ENCODE measurements around the gene ACP4. TPM values are rescaled to one million over a fixed set of nuclear protein-coding genes. Genes with fewer than 3 reads are reported as not detected.

The ACP4 gene
- total and polyA plus RNA-seq, 2 of the 13 experiments (the other 11 are each of a cell fraction or from before 2014, with no cell fraction given), result 0.08 TPM; not detected in 1

- no peak for TF ChIP-seq BRCA1 (CRISPR knock-in tag; IDR thresholded peaks at IDR 0.05)
Measured at GRCh38 chr19:50844296-50844935, 54.2 kb downstream of the ACP4 start (continued).

Small RNA genes within 50 kb of the gene (small RNA-seq; reads per million reads assigned to genes)
- gene SNORD88A (ENCODE audit: insufficient read depth in 2 of 3, insufficient read length in 3 of 3, low read depth in 2 of 3, low replicate concordance in 1 of 3) (58.0 to 198 (median 128) reads per million in 3 experiments), gene SNORD88B (ENCODE audit: insufficient read depth in 2 of 3, insufficient read length in 3 of 3, low read depth in 2 of 3, low replicate concordance in 1 of 3) (0 reads per million in 3 experiments), gene SNORD88C (ENCODE audit: insufficient read depth in 2 of 3, insufficient read length in 3 of 3, low read depth in 2 of 3, low replicate concordance in 1 of 3) (0 reads per million in 3 experiments)

Other genes with a start within 250 kb of the ACP4 start
- gene LRRC4B, start 222.0 kb upstream of the ACP4 start, total RNA-seq (2016; rRNA removed; fragmentation: Illumina TruSeq; extraction: Trizol), result not detected in 2 replicates
- not detected in 2 replicates for gene LRRC4B, start 222.0 kb upstream of the ACP4 start, polyA plus RNA-seq (2011; rRNA removed)
- not detected in 2 replicates for gene SYT3, start 150.5 kb upstream of the ACP4 start, total RNA-seq (2016; rRNA removed; fragmentation: Illumina TruSeq; extraction: Trizol)
- gene SYT3, start 150.5 kb upstream of the ACP4 start, polyA plus RNA-seq (2011; rRNA removed), result not detected in 2 replicates
- gene C19orf81, start 141.0 kb upstream of the ACP4 start, total RNA-seq (2016; rRNA removed; fragmentation: Illumina TruSeq; extraction: Trizol), result not detected in 2 replicates
- not detected in 2 replicates for gene C19orf81, start 141.0 kb upstream of the ACP4 start, polyA plus RNA-seq (2011; rRNA removed)
- not detected in 2 replicates for gene SHANK1, start 70.6 kb upstream of the ACP4 start, total RNA-seq (2016; rRNA removed; fragmentation: Illumina TruSeq; extraction: Trizol)
- gene SHANK1, start 70.6 kb upstream of the ACP4 start, polyA plus RNA-seq (2011; rRNA removed), result not detected in 2 replicates
- gene CLEC11A, start 67.1 kb upstream of the ACP4 start, total RNA-seq (2016; rRNA removed; fragmentation: Illumina TruSeq; extraction: Trizol), result not detected in 2 replicates
- gene CLEC11A, start 67.1 kb upstream of the ACP4 start, polyA plus RNA-seq (2011; rRNA removed), result not detected in 2 replicates
- gene GPR32, start 20.0 kb upstream of the ACP4 start, total RNA-seq (2016; rRNA removed; fragmentation: Illumina TruSeq; extraction: Trizol), result not detected in 2 replicates
- not detected in 2 replicates for gene GPR32, start 20.0 kb upstream of the ACP4 start, polyA plus RNA-seq (2011; rRNA removed)
- gene KLK1, start 33.4 kb downstream of the ACP4 start, total RNA-seq (2016; rRNA removed; fragmentation: Illumina TruSeq; extraction: Trizol), result not detected in 2 replicates
- gene KLK1, start 33.4 kb downstream of the ACP4 start, polyA plus RNA-seq (2011; rRNA removed), result not detected in 2 replicates
- not detected in 2 replicates for gene KLK15, start 43.2 kb downstream of the ACP4 start, total RNA-seq (2016; rRNA removed; fragmentation: Illumina TruSeq; extraction: Trizol)
- not detected in 2 replicates for gene KLK15, start 43.2 kb downstream of the ACP4 start, polyA plus RNA-seq (2011; rRNA removed)
- not detected in 2 replicates for gene KLK3, start 64.5 kb downstream of the ACP4 start, total RNA-seq (2016; rRNA removed; fragmentation: Illumina TruSeq; extraction: Trizol)
- not detected in 2 replicates for gene KLK3, start 64.5 kb downstream of the ACP4 start, polyA plus RNA-seq (2011; rRNA removed)
- gene KLK2, start 83.0 kb downstream of the ACP4 start, total RNA-seq (2016; rRNA removed; fragmentation: Illumina TruSeq; extraction: Trizol), result not detected in 2 replicates
- 0.11 TPM in 1 of 2 replicates, not detected in the other for gene KLK2, start 83.0 kb downstream of the ACP4 start, polyA plus RNA-seq (2011; rRNA removed)
- not detected in 2 replicates for gene KLK4, start 121.0 kb downstream of the ACP4 start, total RNA-seq (2016; rRNA removed; fragmentation: Illumina TruSeq; extraction: Trizol)
- gene KLK4, start 121.0 kb downstream of the ACP4 start, polyA plus RNA-seq (2011; rRNA removed), result not detected in 2 replicates
- gene KLK5, start 162.6 kb downstream of the ACP4 start, total RNA-seq (2016; rRNA removed; fragmentation: Illumina TruSeq; extraction: Trizol), result not detected in 2 replicates
- gene KLK5, start 162.6 kb downstream of the ACP4 start, polyA plus RNA-seq (2011; rRNA removed), result not detected in 2 replicates
- 0.15 TPM in 1 of 2 replicates, not detected in the other for gene KLK6, start 179.2 kb downstream of the ACP4 start, total RNA-seq (2016; rRNA removed; fragmentation: Illumina TruSeq; extraction: Trizol)
- 1.6 and 1.8 TPM in 2 replicates for gene KLK6, start 179.2 kb downstream of the ACP4 start, polyA plus RNA-seq (2011; rRNA removed)
- gene KLK7, start 193.5 kb downstream of the ACP4 start, total RNA-seq (2016; rRNA removed; fragmentation: Illumina TruSeq; extraction: Trizol), result not detected in 2 replicates
- not detected in 2 replicates for gene KLK7, start 193.5 kb downstream of the ACP4 start, polyA plus RNA-seq (2011; rRNA removed)
- gene KLK8, start 211.2 kb downstream of the ACP4 start, total RNA-seq (2016; rRNA removed; fragmentation: Illumina TruSeq; extraction: Trizol), result not detected in 2 replicates
- gene KLK8, start 211.2 kb downstream of the ACP4 start, polyA plus RNA-seq (2011; rRNA removed), result not detected in 2 replicates
- gene KLK10, start 229.3 kb downstream of the ACP4 start, total RNA-seq (2016; rRNA removed; fragmentation: Illumina TruSeq; extraction: Trizol), result not detected in 2 replicates
- not detected in 2 replicates for gene KLK10, start 229.3 kb downstream of the ACP4 start, polyA plus RNA-seq (2011; rRNA removed)
- not detected in 2 replicates for gene KLK11, start 236.2 kb downstream of the ACP4 start, total RNA-seq (2016; rRNA removed; fragmentation: Illumina TruSeq; extraction: Trizol)
- not detected in 2 replicates for gene KLK11, start 236.2 kb downstream of the ACP4 start, polyA plus RNA-seq (2011; rRNA removed)
- gene KLK12, start 244.6 kb downstream of the ACP4 start, total RNA-seq (2016; rRNA removed; fragmentation: Illumina TruSeq; extraction: Trizol), result not detected in 2 replicates
- not detected in 2 replicates for gene KLK12, start 244.6 kb downstream of the ACP4 start, polyA plus RNA-seq (2011; rRNA removed)

All from HepG2 (cell line).